GM19043 (cell line): ENCODE data around the gene ZSCAN22.
A peak's percentile ranks its signal among the peaks of the same experiment; 100 is the strongest.

Source experiments
- ATAC-seq: cut with Tn5 transposase; IDR thresholded peaks from one replicate; pipeline ENCODE4 v1.9.1; 2021; ENCODE audit warnings: low read depth; ENCODE audit not compliant: unreplicated experiment

ZSCAN22 gene

DNA sequence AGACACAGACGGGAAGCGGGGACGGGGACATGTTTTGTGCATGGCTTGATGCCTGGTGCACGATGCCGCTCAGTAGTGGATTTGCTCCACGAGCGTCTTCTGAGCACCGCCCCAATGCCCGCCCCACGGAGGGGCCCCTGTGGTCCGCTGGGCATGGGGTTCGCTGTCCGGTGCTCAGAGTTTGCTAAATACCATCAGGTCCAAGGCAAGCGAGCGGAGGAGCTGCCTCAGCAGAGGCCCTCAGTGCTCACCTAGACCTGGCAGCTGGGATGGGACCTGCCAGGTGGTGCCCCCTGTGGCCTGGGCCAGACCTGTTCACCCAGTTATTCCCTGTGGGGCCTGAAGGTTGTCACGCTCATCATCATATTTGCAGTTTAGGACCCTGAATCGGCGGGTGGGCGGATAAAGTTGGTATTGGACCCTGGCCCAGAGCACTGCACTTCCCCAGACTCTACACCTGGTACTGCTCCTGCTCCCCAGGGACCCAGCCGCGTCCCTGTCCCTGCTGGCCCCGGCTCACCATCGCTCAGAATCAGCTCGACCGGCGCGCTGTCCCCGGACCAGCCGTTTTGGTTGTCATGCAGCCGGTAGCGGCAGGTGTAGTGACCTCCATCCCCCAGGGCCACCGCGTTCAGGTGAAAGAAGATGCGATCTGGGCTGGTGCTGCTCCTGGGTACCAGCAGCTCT is 24.2 kb downstream of the ZSCAN22 start:
- no peak for ATAC-seq

DNA sequence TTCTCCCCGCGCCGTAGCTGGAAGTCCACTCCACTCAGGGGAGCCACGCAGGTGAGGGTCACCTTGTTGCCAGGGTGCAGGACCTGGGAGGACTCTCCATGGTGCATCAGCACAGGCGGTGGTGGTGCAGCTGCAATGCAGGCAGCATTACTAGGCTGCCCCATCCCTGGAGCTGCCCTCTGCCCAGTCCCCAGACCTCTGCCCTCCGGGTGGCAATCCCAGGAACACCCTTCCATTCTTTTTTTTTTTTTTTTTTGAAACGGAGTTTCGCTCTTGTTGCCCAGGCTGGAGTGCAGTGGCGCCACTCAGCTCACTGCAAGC is 24.7 kb downstream of the ZSCAN22 start:
- no peak for ATAC-seq

DNA sequence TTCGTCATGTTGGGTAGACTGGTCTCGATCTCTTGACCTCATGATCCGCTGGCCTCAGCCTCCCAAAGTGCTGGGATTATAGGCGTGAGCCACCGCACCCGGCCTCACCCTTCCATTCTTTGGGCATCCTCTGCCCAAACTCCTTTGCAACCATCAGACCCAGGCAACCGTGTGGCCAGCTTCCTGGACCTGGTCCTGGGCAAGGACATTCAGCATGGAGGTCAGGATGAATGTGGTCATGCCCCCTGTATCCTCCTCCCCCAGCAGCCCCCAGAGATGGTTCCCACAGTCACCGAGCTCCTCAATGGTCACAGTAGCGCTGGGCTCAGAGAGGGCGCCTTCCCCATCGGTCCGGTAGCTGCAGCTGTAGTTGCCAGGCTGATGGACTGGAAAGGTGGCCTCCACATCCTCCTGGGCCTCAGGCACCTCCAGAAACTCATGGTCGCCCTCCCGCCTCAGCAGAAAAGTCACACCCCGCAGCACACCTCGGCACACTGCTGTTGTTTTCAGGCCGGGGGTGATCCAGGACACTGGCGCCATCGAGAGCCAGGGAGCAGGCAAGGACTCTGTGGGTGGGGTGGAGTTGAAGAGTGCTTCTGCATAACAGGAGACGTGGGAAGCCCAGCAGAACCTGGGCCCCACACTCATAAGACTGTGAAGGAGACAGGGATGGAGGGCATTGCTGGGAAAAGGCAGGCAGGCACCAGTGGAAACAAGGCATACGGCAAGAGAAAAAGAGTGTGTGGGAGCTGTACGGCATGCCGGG is 25.4 kb downstream of the ZSCAN22 start:
- ATAC-seq, result no peak

- no peak for ATAC-seq
Measured at GRCh38 chr19:58352760-58353671, 26.2 kb downstream of the ZSCAN22 start, which contains the start of gene A1BG. TSS of gene A1BG (minus strand) at chr19:58353492. CDS start at chr19:58353437, 55 bp downstream.

GRCh38 chr19:58353717-58354477 is 27.1 kb downstream of the ZSCAN22 start:
- no peak for ATAC-seq

DNA sequence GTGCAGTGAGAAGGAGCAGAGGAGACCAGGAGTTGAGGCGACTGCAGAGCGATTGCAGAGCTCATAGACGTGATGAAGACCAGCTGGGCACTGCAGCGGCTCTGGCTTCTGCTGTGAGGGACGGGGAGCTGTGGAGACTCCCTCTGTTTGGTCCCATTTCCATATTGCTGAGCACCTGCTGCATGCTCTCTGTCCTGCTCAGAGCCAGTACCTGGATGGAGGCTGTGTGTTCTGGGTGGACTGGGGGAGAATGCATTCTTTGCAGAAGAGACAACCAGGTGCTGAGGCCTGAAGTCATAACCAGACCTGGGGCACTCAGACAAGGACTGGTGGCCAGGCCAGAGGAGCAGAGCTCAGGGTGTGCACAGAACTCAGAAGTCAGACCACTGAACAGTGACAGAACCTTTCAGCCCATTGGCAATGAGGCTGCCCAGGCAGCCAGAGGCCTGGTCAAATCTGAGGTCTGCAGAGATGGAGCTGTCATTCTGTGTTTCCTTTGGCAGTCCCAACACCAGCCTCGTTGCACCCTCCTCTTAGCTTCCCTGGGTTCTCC is 27.8 kb downstream of the ZSCAN22 start:
- ATAC-seq, result no peak

DNA sequence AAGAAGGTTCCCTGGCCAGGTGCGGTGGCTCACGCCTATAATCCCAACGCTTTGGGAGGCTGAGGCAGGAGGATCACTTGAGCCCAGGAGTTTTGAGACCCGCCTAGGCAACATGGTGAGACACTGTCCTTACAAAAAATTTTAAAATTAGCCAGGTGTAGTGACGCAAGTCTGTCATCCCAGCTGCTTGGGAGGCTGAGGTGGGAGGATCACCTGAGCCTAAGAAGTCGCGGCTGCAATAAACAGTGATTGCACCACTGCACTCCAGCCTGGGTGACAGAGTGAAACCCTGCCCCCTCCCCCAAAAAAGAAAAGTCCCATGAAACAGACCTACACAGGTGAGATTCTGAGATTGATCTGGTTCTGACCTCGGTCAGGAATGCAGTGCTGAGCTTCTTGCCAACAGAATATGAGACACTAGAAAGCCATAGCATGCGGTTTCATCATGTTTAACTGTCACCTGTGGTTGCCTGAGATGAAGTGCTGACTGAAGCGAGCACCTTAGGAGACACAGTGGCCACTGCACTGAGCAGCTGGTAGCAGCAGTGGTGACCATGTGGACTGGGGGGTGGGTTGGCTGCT is 28.5 kb downstream of the ZSCAN22 start:
- no peak for ATAC-seq

GRCh38 chr19:58355908-58356765 is 29.3 kb downstream of the ZSCAN22 start:
- ATAC-seq, result no peak

GRCh38 chr19:58356766-58357480 is 30.1 kb downstream of the ZSCAN22 start:
- no peak for ATAC-seq

DNA sequence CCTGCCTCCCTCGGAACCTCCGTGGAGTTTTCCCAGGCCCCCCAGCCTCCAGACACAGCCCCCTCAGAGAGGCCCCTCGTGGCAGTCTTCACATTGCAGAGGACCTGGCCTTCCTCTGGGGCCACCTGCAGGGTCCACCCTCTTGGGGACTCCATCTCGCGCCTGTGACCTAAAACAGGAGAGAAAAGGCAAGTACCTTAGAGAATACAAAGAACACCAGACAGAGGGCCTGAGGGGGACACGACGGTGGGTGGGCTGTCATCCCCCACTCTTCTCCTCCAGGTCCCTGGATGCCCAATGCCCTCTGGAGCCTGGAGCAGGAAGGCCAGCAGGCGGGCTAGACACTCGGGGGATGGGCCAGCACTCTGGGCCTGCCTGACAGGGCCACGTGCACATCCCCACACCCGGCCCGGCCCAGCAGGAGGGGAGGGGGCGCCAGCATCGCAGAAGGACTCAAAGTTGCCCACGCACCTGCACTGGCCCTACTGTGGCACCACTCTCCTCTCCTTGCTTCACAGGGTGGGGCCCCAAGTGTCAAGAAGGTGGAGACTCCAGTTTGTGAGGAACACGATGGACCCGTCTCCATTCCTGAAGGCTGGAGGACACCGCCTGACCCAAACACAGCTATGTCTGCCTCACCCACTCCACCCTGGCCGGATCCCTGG is 30.8 kb downstream of the ZSCAN22 start:
- ATAC-seq, result no peak

GRCh38 chr19:58361900-58362271 is 35.1 kb downstream of the ZSCAN22 start:
- ATAC-seq, result no peak

GRCh38 chr19:58362272-58362994 is 35.6 kb downstream of the ZSCAN22 start, which contains the start of gene ZNF497:
TSS of gene ZNF497 (minus strand) at chr19:58362751. CDS start at chr19:58357635, 5,116 bp downstream.
- peak; percentile 82 for ATAC-seq

- ATAC-seq, result no peak
Measured at GRCh38 chr19:58364146-58364545, 37.4 kb downstream of the ZSCAN22 start.

DNA sequence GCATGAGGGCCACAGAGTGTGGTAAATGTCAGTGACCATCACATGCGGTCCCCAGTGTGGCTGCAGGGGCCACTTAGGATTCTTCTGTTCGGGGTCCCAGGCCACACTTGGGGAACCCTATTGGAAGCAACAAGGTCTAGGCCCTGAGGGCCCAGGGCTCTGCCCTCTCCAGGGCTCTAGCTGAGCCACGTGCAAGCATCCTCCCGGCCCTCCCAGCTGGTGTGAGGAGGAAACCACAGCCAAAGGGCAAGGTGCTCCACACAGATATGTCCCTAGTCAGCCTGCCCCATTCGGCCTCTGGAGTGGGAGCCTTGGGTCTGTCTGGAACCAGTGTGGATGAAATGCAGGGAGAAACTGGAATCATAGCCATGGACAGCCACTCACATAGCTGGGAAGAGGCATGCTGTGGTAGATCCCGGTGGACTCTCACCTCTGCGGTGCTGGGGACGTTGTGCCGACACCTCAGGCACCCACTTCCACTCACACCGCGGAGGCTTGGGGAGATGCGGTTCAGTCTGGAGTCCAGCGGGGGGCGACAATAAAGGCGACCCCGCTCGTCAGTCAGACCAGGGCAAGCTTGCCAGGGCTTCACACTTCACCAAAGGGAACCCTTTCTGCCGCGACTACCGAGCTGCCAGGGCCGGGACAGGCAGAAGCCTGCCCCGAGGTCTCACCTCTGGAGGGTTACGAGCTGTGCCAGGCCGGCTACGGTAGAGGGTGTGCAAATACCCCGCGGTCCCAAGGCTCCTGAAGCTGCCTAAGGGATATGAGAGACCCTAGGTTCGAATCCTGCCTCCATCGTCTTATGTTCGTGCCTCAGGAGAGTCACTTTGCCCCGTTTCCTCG is 40.0 kb downstream of the ZSCAN22 start:
- ATAC-seq, result no peak

- ATAC-seq, result no peak
Measured at GRCh38 chr19:58367698-58368454, 41.1 kb downstream of the ZSCAN22 start.
